GM19395 (cell line): Measurements from ENCODE around the gene BCL2L11.

Source experiments
- ATAC-seq: cut with Tn5 transposase; IDR thresholded peaks from one replicate; pipeline ENCODE4 v1.9.1; 2021; ENCODE audit warnings: mild to moderate bottlenecking, moderate library complexity; ENCODE audit not compliant: unreplicated experiment

BCL2L11 gene

GRCh38 chr2:111117598-111118480 lies 2.9 kb upstream of the BCL2L11 start:
- ATAC-seq, result no peak

- ATAC-seq, result no peak
Measured at GRCh38 chr2:111118481-111118980, 2.2 kb upstream of the BCL2L11 start.

- ATAC-seq, result no peak
Measured at GRCh38 chr2:111118981-111119821, 1.5 kb upstream of the BCL2L11 start.

DNA sequence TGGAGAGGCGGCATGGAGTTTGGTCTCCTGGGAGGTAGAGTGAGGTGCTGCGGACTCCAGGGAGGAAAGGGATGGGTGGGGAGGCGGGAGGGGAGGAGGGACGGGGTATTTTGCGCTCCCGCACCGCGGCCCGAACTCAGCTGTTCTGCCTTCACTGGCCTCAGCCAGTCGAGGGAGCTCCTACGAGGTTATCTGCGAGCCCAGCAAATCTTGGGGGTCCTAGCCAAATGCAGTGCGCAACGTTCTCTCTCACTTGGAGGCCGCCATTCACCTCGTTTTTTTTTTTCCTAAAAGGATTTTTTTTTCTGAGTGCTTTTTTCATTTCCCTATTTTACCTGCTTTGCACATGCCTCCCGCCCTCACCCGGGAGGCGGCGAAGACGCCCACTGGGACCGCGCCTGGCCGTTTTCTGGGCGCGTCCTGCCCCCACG lies 877 bp upstream of the BCL2L11 start:
- ATAC-seq, result peak; percentile 1

DNA sequence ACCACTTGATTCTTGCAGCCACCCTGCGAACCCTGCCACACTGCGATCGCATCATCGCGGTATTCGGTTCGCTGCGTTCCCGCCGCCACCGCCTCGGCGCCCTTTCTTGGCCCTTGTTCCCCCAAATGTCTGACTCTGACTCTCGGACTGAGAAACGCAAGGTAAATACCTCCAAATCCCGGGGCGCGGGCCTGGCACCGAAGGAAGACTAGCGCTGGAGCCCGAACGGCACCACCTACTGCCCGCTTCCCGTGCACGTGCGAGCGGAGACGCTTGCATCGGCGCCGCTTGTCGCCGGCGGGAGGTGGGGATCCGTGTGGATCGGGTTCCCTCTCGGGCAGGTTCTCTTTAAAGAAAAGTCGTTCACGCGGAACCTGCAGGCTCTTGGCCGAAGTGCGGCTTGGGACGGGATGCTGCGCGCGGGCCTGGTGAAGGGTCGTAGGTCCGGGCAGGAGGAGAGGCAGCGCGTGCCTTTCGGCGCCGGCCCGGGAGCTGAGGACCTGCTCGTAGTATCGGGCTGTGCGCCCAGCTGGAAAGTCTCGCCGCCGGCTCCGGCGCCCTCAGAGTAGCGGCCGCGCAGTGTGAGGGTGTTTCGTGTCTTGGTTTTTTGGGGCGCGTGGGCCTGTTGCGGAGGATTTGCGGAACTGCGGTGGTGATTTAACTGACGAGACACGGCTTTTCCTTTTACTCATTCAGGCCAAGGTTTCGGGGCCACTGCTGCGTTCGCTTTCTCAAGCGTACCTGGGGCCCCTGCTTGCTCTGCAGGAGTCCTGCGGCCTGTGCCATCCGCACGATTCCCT lies 514 bp downstream of the BCL2L11 start:
- peak; percentile 16 for ATAC-seq

DNA sequence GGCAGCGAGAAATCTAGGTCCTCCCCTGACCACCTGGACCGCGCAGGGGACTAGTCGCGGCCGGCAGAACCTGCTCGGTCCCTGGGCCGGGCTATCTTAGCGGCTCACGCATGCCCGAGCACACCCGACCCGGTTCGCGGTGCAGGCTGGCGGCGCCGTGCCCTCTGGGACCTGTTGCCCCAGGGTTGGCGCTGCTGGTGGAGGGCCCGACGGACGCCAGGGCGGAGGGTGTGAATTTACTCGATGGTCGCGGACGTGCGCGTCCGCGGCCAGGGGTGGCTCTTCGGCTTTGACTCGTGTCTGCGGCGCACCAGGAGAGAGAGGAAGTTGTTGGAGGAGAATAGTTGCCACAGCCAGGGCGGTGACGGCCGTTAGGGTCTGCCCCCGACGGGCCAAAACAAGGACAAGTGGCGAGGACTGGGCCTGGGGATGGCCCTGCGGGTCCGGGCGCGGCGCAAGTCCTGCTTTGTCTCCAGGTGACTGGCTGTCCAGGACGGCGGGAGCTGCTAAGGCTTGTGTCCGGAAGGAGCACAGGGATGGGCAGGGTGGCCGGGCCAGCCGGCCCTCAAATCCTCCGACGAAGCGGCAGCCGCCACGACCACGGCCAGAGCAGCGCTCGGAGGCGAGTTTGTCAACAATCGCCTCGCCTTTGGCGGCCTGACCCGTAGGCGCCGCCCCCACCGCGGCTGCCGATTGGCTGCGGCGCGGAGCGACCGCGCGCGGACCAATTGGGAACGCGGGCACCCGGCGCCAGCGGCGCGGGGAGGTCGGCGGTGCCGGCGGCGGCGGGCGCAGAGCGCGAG lies 1.3 kb downstream of the BCL2L11 start:
- ATAC-seq, result peak; percentile 45

DNA sequence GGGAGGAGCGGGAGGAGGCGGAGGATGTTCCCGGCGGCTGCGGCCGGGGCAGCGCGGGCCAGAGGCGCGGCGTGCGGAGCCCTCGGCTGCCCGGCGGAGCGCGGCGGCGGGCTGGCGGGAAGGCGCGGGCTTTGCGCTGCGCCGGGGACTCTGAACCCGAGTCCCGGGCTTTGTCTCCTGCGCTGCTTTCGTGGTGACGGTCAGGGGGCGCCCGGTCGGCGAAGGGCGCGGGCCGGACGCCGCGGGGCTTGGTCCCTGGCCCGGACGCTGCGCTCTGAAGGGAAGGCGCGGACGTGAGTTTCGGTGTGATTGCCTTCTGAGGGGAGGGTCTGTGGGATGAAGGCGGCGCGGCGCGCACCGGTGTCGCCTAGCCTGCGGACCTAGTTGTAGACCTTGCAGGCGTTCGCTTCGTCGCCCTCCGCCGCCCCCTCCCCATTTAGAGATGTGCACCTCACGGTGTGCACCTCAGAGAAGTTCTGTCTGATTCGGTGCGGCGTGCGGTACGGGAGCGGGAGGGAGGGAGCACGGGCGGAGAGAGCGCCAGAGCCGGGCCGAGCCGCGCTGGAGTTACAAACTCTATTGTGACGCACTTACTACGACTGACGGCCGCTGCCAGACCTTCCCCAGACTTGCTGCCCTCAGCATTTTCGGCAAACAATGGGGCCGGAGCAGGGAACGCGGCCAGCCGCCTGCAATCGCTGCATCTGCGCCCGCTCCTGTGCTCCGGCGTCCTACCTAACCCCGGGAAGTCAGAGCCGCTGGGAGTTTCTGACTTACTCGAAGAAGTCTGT lies 2.1 kb downstream of the BCL2L11 start:
- no peak for ATAC-seq

- ATAC-seq, result no peak
Measured at GRCh38 chr2:111123751-111124150, 3.0 kb downstream of the BCL2L11 start.

DNA sequence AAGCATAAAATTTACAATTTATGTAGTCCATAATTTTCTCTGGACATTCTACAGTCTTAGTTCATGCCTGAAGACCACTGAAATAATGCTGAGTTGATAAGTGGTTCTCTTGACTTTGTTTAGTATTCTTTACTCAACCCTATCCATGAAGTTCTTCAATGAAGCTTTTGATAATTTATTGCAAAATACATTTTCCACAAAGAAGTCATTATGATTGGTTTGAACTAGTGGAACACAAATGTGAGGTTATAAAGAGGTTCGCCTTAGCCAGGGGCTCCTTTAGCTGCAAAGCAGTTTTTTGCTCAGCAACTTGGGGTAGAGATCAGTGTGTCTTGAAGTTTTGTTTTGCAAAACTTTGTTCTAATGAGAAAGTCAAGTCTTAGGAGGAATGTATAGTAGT lies 5.9 kb downstream of the BCL2L11 start:
- ATAC-seq, result no peak

GRCh38 chr2:111127351-111127750 lies 6.6 kb downstream of the BCL2L11 start:
- no peak for ATAC-seq

DNA sequence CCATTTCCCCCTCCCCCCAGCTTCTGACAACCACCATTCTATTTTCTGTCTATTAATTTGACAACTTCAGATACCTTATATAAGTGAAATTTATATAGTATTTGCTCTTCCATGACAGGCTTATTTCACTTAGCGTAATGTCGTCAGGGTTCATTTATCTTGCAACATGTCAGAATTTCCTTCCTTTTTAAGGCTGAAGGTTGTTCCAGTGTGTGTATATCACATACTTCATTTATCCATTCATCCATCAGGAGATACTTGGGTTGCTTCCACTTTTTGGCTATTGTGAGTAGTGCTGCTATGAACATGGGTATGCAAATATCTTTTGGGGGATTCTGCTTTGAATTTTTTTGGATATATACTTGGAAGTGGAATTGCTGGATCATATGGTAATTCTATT lies 7.4 kb downstream of the BCL2L11 start:
- ATAC-seq, result no peak

DNA sequence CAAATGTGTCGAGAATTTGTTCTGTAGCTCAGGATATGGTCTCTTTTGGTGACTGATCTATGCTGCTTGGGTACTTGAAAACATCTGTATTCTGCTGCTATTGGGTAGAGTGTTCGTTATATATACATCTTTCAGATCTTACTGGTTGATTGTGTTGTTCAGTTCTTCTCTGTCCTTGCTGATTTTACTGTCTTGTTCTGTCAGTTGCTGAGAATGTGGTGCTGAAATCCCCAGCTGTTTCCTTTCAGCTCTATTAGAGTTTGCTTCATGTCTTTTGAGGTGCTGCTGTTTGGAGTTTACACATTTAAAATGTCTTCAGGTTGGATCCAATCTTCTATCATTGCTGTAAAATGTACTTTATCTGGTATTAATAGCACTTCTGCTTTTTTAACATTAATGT lies 12.9 kb downstream of the BCL2L11 start:
- ATAC-seq, result no peak

GRCh38 chr2:111134055-111134454 lies 13.3 kb downstream of the BCL2L11 start:
- ATAC-seq, result no peak

DNA sequence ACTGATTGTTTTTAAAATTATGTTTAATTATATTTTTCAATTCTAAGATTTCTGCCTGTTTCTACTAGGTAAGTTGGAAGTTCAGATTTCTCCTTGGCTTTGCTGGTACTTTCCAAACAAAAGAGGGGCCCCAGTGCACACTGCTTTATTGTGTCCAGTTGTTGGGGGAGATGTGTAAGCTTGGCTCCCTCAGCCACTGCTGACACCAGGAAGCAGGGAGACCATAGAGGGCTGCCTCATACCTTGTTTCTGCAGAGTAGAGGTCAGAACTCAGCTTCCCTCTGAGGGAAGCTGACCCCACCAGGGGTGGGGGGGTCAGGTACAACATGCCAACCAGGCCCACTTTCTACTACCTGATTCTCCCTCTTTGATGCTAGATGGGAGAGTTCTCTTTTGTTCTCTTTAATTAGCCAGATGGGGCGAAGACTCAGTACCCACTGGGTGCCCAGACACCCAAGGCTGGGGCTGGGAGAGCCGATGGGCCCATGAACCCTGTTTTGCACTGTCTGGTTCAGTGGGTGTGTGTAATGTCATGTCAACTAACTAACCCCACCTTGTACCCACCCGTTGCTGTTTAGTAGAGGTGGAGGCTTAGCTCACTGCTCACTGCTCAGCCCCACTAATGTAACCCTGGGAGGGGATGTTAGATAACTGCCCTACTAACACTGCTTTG lies 14.7 kb downstream of the BCL2L11 start:
- no peak for ATAC-seq

- ATAC-seq, result no peak
Measured at GRCh38 chr2:111135910-111136297, 15.2 kb downstream of the BCL2L11 start.

DNA sequence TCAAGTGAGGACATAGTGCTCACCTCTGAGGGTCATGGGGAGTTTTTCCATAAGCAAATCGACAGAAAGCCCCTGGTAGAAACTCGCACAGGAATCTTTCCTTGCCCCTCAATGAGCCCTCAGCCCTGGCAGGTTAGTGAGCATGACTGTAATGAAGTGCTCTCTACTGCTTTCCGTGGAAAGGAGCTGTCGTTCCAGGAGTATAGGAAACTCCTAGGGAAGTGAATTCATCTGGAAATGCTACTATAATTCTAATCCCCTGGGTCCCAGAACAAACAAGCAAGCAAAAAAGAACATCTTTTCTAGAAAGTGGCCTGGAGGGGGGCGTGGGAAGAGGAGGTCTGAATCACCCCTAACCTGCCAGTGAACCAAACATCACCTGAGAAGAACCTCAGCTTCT lies 18.1 kb downstream of the BCL2L11 start:
- no peak for ATAC-seq

GRCh38 chr2:111139637-111140317 lies 19.1 kb downstream of the BCL2L11 start:
- no peak for ATAC-seq

DNA sequence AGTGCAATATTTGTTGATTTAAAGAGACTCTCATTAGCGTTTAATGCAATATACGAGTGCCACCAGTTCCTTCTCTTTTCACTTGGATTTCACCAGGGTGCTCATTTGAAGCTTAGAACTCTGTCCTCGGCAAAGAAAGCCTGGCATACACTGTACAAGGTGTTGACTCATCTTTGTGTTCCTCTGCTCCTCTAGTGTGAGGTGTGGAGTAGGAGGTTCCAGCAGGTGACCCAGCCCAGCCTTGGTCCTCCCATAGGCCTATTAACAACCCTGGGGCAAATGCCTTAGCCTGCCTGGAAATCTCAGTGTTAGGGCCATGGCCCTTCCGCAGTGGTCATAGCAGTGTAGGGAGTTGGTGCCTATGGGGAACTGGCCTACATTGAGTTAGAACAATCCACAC lies 20.1 kb downstream of the BCL2L11 start:
- ATAC-seq, result no peak
